Esophagus squamous epithelium (tissue), 4 donors: ENCODE results near the gene ASIC1.

Experiments
- POLR2A ChIP-seq, 4 donors: fragments of 450-650 bp; IDR thresholded peaks; one replicate each; pipeline ENCODE4 v1.6.1; 2017; ENCODE audit warnings: antibody characterized with exemption in 4 of 4, mild to moderate bottlenecking in 4 of 4, moderate library complexity in 3 of 4
- TF ChIP-seq, protein P1 (sequence below), 6 experiments: fragments of 450-650 bp in 4 of 6; fragments of 200-600 bp in 2 of 6; sonication (generic) in 2 of 6; IDR thresholded peaks; one replicate each; pipeline ENCODE4 v1.5.1; 2016 to 2019; ENCODE audit warnings: antibody characterized with exemption in 6 of 6, mild to moderate bottlenecking in 4 of 6, moderate library complexity in 4 of 6

DNA sequence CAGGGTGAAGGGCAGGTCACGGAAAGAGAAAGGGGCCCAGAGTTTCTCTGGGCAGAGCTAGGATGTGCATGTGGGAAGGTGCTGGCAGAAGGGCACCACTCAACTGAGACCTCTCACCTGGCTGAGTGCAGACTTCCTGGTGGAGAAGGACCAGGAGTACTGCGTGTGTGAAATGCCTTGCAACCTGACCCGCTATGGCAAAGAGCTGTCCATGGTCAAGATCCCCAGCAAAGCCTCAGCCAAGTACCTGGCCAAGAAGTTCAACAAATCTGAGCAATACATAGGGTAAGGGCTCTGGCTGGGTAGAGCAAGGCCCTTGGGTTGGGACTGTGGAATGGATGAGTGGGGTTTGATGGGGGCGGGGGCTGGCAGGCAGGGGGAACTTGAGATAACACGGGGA lies 22.4 kb downstream of the ASIC1 start:
- no peak for TF ChIP-seq POLR2A (IDR thresholded peaks at IDR 0.05)
- TF ChIP-seq, protein P1, sequence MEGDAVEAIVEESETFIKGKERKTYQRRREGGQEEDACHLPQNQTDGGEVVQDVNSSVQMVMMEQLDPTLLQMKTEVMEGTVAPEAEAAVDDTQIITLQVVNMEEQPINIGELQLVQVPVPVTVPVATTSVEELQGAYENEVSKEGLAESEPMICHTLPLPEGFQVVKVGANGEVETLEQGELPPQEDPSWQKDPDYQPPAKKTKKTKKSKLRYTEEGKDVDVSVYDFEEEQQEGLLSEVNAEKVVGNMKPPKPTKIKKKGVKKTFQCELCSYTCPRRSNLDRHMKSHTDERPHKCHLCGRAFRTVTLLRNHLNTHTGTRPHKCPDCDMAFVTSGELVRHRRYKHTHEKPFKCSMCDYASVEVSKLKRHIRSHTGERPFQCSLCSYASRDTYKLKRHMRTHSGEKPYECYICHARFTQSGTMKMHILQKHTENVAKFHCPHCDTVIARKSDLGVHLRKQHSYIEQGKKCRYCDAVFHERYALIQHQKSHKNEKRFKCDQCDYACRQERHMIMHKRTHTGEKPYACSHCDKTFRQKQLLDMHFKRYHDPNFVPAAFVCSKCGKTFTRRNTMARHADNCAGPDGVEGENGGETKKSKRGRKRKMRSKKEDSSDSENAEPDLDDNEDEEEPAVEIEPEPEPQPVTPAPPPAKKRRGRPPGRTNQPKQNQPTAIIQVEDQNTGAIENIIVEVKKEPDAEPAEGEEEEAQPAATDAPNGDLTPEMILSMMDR (IDR thresholded peaks at IDR 0.05): no peak
